ENCODE data around the gene TMC1.

DNA sequence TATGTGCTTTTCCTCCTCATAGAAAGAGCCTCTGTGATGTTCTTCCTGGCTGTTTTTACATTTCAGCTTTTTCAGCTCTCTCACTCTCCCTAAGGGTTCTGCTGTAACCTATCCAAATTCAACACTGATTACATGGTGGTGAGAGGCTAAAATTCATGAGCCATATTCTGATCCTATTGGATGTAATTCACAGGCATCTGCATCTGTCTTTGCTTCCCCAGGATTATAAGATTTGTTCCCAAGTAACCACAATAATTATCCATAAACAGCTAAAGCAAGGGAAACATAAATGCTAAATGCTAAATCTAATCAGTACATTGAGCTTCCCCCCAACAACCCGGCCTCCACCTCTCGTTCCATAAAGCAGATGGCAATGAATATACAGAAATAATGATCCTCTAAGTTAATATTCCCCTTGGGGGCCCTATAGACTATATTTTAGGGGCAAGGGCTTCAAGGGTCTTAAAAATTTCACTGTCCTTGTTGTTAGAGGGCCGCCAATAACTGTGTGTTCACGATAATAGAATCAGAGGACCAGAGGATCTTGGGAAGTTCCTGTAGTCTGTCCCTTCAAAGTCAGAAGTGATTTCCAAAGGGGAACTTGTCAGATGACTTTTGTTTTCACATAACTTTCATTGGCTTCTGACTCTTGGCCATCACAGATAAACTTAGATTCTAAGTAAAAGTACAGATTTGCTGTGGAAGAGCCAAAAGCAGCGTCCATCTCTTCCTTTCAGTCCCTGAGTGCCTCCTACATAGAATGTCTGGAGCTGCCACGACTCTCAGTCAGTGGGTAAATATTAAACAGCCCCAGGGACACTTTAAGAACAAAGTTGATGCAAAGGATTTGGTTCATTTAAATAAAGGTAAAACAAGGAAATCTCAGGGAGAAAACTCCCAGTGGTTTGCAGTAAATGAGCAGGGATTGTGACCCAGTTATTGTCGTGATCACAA is 305.9 kb downstream of the TMC1 start:
- TF ChIP-seq CTCF (IDR thresholded peaks at IDR 0.05) = no peak
- no peak for TF ChIP-seq EZH2 (IDR thresholded peaks at IDR 0.05)

Measured in neural progenitor cell (in vitro differentiated cells).